Endodermal cell (in vitro differentiated cells): ENCODE measurements around the gene CHRND. TPM values are rescaled to one million over a fixed set of nuclear protein-coding genes. Genes with fewer than 3 reads are reported as not detected.

Source experiments
- DNase-seq: peaks from one replicate; pipeline ENCODE4 v3.0.0-alpha.2; 2017
- H3K27ac ChIP-seq: 2 replicates; pipeline ENCODE4 v1.5.1; 2013; ENCODE audit warnings: mild to moderate bottlenecking, low read depth, low read length, moderate library complexity
- H3K27me3 ChIP-seq: 2 replicates; pipeline ENCODE4 v1.6.1; 2013; ENCODE audit warnings: mild to moderate bottlenecking, low read length, moderate library complexity; ENCODE audit not compliant: insufficient read depth, control insufficient read depth, poor library complexity, severe bottlenecking
- H3K36me3 ChIP-seq: 2 replicates; pipeline ENCODE4 v1.7.0; 2013; ENCODE audit warnings: mild to moderate bottlenecking, low read length, moderate library complexity; ENCODE audit not compliant: control insufficient read depth, insufficient read depth
- H3K4me1 ChIP-seq: one replicate; pipeline ENCODE4 v1.7.0; 2013; ENCODE audit warnings: low read length; ENCODE audit not compliant: control insufficient read depth, insufficient read depth
- H3K4me3 ChIP-seq: 2 replicates; pipeline ENCODE4 v1.5.1; 2013; ENCODE audit warnings: mild to moderate bottlenecking, low read length, moderate library complexity
- H3K9ac ChIP-seq: 2 replicates; pipeline ENCODE4 v1.6.1; 2013; ENCODE audit warnings: mild to moderate bottlenecking, low read length, moderate library complexity; ENCODE audit not compliant: poor library complexity, severe bottlenecking; ENCODE audit errors: extremely low read depth
- H3K9me3 ChIP-seq: 2 replicates; pipeline ENCODE4 v1.6.1; 2013; ENCODE audit warnings: mild to moderate bottlenecking, low read length, moderate library complexity; ENCODE audit not compliant: control insufficient read depth
- H3K27ac Mint-ChIP-seq: 2 replicates; pipeline ENCODE4 v1.8.0; 2020; ENCODE audit warnings: mixed read lengths
- H3K27me3 Mint-ChIP-seq: 2 replicates; pipeline ENCODE4 v1.8.0; 2021; ENCODE audit warnings: mild to moderate bottlenecking, mixed read lengths; ENCODE audit not compliant: insufficient read depth
- H3K36me3 Mint-ChIP-seq: 2 replicates; pipeline ENCODE4 v1.8.0; 2020; ENCODE audit warnings: low read depth, mixed read lengths
- H3K4me1 Mint-ChIP-seq: 2 replicates; pipeline ENCODE4 v1.8.0; 2020; ENCODE audit warnings: mixed read lengths
- H3K4me3 Mint-ChIP-seq: 2 replicates; pipeline ENCODE4 v1.8.0; 2020; ENCODE audit warnings: mild to moderate bottlenecking, moderate library complexity, mixed read lengths
- H3K9me3 Mint-ChIP-seq: 2 replicates; pipeline ENCODE4 v1.8.0; 2020; ENCODE audit warnings: mild to moderate bottlenecking, mixed read lengths
- CTCF ChIP-seq: fragments of 200-600 bp; sonication (generic); conservative IDR thresholded peaks from 2 replicates; pipeline ENCODE4 v1.5.0; 2021; ENCODE audit warnings: antibody characterized with exemption, mild to moderate bottlenecking
- WGBS, 2 experiments: methylation state at CpG; one replicate each; pipeline versions ENCODE4 v1.1.5 to v1.1.7; 2013; ENCODE audit warnings: missing lambda C conversion rate in 2 of 2, mixed read lengths in 1 of 2; ENCODE audit not compliant: insufficient coverage in 1 of 2, insufficient read length in 1 of 2; 5-methylcytosine and 5-hydroxymethylcytosine counted together
- total RNA-seq, 2 donors: library from RNA; stranded (reverse); fragmentation: NEBNext Ultra II Directional in 1 of 2; extraction: Animal tissue kit (Norgen Biotek cat#: 25700) in 1 of 2; gene quantifications; 2 replicates in 1 of 2; 3 replicates in 1 of 2; pipeline ENCODE4 v1.2.1, GENCODE V29; 2021

The CHRND gene
- total RNA-seq, 2 donors from 2014 or later, result 0.11 TPM; not detected in 1

- no peak overlapping the region for H3K27ac Mint-ChIP-seq
- H3K9me3 Mint-ChIP-seq, result no peaks in the 10 kb centered on the region
- no peak for TF ChIP-seq CTCF
- no peaks in the 10 kb centered on the region for H3K4me1 Mint-ChIP-seq
- peak; percentile 34 for DNase-seq
- H3K4me3 ChIP-seq, result no peak overlapping the region
- no peak overlapping the region for H3K4me3 Mint-ChIP-seq
- WGBS, 2 experiments, result 85 to 89% methylated on average over 12 to 19 of the region's 19 CpGs
- H3K9me3 ChIP-seq, result no peaks in the 10 kb centered on the region
- no peaks in the 10 kb centered on the region for H3K4me1 ChIP-seq
- no peak overlapping the region for H3K9ac ChIP-seq
- H3K36me3 Mint-ChIP-seq, result no peaks in the 10 kb centered on the region
- peaks cover 27% of the 10 kb centered on the region for H3K27me3 ChIP-seq
- no peaks in the 10 kb centered on the region for H3K36me3 ChIP-seq
- no peak overlapping the region for H3K27ac ChIP-seq
- H3K27me3 Mint-ChIP-seq, result peaks cover 36% of the 10 kb centered on the region
Observed at GRCh38 chr2:232478571-232479340, 47.2 kb upstream of the CHRND start.

DNA sequence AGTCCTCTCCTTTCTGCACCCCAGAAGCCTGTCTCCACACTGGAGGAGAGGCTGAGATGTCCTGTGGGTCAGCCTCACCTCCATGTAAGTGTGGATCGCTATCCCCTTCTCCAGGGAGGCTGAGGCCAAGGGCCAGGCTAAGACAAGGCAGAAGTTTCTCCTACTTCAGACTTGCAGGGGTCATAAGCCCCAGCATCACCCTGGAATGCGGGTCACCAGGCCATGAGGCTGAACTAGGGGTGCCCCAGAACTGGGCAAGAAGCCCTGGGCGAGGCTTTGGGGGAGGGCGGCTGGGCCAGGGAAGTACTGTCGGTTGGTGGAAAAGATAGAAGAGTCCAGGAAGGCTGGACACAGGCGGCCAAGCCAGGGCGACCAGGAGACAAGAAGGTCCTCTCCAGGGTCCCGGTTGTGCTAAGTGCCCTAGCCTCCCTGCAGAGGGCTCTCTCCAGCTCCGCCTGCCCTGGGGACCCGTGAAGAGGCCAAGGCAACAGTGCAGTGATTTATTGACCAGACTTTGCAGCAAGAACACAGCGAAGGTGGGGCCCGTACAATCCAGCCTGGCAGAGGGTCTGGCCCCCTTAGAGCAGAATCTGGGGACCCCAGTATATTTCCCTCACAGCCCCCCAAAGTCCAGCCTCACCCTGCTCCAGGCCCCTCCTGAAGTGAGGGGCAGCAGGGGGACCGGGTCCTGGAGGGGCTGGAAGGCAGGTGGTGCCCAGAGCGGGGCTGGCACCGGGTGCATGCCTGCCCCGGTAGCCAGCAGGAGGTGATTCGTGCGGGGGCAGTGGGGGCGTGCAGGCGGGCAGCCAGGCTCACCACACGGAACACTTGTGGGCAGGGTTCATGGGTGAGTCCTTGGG lies 46.4 kb upstream of the CHRND start:
- WGBS, 2 experiments, result 87 to 89% methylated on average over 7 to 21 of the region's 21 CpGs
- H3K4me3 Mint-ChIP-seq, result no peak overlapping the region
- Histone ChIP-seq H3K9me3 (no peaks in the 10 kb centered on the region), H3K4me3 (no peak overlapping the region), H3K36me3 (no peaks in the 10 kb centered on the region), H3K27ac (no peak overlapping the region), H3K27me3 (peaks cover 28% of the 10 kb centered on the region), H3K9ac (no peak overlapping the region), H3K4me1 (no peaks in the 10 kb centered on the region)
- peak; percentile 42 for TF ChIP-seq CTCF
- no peaks in the 10 kb centered on the region for H3K4me1 Mint-ChIP-seq
- no peaks in the 10 kb centered on the region for H3K36me3 Mint-ChIP-seq
- H3K27me3 Mint-ChIP-seq, result peaks cover 36% of the 10 kb centered on the region
- H3K27ac Mint-ChIP-seq, result no peak overlapping the region
- DNase-seq, result peak; percentile 65
- no peaks in the 10 kb centered on the region for H3K9me3 Mint-ChIP-seq

DNA sequence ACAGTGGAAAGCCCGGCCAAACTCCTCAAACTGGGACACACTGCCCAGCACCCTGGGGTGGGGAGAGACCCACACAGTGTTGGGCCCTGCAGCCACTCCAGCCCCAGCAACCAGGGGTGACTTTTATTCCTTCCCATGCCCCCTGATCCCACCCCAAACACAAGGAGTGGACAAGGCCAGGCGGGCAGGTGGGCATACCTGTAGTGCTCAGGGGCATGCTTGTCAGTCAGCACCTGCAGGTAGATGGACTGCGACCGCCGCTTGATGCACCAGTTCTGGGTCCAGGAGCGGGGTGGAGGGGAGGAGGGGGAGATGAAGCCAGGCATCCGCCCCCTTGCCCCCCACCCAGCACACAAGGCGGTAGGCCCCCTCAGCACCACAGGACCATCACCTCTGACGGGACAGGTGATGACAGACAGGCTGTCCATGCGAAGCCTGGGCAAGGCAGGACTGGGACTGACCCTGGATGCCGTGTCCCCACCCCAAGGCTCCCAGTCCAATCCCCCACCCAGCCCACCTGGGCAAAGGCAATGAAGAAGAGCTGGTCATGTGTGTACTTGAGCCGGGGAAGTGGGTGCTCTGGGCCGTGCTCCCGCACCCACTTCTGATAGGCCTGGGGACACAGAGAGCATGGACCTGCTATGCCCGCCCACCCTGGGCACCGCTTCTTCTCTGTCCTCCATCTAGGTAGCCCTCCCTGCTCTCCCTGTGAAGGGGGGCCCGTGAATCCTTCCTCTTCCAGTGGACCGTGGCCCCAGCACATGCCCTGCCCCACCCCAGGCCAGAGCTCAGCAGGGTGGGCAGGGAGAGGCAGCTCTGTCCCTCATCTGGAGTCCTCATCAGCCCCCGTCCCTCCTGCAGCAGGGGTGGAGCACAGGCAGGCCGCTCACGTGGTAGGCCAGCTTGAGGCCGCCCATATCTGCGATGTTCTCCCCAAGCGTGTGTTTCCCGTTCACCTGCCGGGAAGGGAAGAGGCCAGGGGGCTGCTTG lies 45.5 kb upstream of the CHRND start:
- H3K4me3 Mint-ChIP-seq, result no peak overlapping the region
- Histone ChIP-seq H3K4me1 (no peaks in the 10 kb centered on the region), H3K9me3 (no peaks in the 10 kb centered on the region), H3K4me3 (no peak overlapping the region), H3K27me3 (peaks cover 31% of the 10 kb centered on the region), H3K9ac (no peak overlapping the region), H3K27ac (no peak overlapping the region), H3K36me3 (no peaks in the 10 kb centered on the region)
- WGBS, 2 experiments, result 88 to 92% methylated on average over 11 to 25 of the region's 26 CpGs
- no peak overlapping the region for H3K27ac Mint-ChIP-seq
- H3K27me3 Mint-ChIP-seq, result peaks cover 40% of the 10 kb centered on the region
- no peak for TF ChIP-seq CTCF
- H3K4me1 Mint-ChIP-seq, result peaks cover 3% of the 10 kb centered on the region
- no peaks in the 10 kb centered on the region for H3K9me3 Mint-ChIP-seq
- no peaks in the 10 kb centered on the region for H3K36me3 Mint-ChIP-seq
- DNase-seq, result peak; percentile 33
